ENCODE measurements around the gene MRPL44.

Gene MRPL44

DNA sequence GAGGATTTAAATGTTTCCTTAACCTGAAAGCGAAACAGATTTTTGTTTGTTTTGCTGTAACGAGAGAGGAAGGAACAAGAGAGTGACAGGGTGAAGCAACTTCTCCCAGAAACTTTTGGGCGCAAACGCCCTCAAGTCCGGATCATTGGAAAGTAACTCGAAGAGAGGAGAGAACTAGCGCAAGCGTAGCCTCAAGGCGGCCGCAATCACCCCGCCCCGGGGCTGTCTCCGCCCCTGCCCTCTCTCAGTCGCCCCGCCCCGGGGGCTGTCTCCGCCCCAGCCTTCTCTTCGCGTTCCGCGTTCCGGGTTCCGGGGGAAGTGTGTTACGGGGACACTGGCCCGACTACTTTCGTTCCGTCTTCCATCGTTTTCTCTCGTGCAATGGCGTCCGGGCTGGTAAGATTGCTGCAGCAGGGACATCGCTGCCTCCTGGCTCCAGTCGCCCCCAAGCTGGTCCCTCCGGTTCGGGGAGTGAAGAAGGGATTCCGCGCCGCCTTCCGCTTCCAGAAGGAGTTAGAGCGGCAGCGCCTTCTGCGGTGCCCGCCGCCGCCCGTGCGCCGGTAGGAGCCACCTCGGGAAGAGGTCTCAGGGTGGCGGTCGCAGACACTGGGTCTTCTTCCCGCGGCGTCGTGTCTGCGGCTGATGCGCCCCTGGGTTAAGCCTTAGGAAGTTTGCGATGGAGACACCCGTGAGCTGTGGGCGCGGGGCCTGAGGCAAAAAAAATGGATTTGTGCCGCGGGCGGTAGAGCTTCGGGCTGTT, at the start of gene MRPL44:
MRPL44 (plus strand) TSS at position 372 of the 760 bp plus-strand sequence; CDS start at position 382, 10 bp downstream.
- ATAC-seq (replicated peaks) = peak; percentile 99 to 100
- H3K36me3 Mint-ChIP-seq = peaks cover 14 to 25% of the 10 kb centered on the region in 2 donors
- peaks cover 26 to 50% of the 10 kb centered on the region in 2 donors for H3K4me1 Mint-ChIP-seq
- H3K4me3 Mint-ChIP-seq = peak within 1 kb of the TSS; percentile 94 to 97
- H3K27me3 Mint-ChIP-seq = no peaks in the 10 kb centered on the region
- DNase-seq = peak; percentile 95
- peak within 1 kb of the TSS; percentile 99 for H3K27ac Mint-ChIP-seq
- no peaks in the 10 kb centered on the region for H3K9me3 Mint-ChIP-seq

DNA sequence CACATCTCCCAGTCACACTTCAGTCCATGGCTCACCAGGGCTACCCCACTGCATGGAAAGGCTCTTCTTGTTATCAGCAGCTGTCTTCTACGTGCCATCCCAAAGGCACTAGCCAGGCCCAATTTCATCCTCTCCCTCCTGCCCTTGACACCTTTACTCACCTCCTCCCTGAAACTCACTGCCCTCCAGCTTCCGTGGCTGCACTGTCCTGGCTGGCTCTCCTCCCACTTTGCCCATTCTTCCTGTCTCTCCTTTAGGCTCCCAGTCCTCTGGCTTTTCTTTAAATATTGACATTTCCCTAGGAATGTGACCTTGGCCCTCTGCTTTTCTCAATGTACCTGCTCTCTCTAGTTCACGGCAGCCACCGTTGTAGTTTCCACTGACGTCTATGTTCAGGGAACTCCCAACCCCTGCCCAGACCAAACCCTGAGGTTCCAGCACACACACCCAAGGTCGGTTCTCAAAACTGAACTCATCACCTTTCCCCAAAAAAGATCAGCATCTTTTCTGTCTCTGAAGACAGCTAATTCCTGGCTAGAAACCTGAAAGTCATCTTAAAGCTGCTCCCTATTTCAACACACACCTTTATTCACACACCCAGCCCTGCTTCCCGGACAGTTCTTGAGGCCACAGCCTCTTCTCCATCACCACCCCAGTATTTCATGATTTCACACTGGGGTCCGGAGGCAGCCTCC, 48.8 kb upstream of the MRPL44 start:
- no peak overlapping the region for H3K4me3 Mint-ChIP-seq
- H3K9me3 Mint-ChIP-seq = no peaks in the 10 kb centered on the region
- no peaks in the 10 kb centered on the region for H3K27me3 Mint-ChIP-seq
- DNase-seq = no peak
- peaks cover 16 to 23% of the 10 kb centered on the region in 2 donors for H3K4me1 Mint-ChIP-seq
- no peak for ATAC-seq (replicated peaks)
- H3K27ac Mint-ChIP-seq = peak overlapping the region; percentile 7
- H3K36me3 Mint-ChIP-seq = peaks cover 27 to 54% of the 10 kb centered on the region in 2 donors

DNA sequence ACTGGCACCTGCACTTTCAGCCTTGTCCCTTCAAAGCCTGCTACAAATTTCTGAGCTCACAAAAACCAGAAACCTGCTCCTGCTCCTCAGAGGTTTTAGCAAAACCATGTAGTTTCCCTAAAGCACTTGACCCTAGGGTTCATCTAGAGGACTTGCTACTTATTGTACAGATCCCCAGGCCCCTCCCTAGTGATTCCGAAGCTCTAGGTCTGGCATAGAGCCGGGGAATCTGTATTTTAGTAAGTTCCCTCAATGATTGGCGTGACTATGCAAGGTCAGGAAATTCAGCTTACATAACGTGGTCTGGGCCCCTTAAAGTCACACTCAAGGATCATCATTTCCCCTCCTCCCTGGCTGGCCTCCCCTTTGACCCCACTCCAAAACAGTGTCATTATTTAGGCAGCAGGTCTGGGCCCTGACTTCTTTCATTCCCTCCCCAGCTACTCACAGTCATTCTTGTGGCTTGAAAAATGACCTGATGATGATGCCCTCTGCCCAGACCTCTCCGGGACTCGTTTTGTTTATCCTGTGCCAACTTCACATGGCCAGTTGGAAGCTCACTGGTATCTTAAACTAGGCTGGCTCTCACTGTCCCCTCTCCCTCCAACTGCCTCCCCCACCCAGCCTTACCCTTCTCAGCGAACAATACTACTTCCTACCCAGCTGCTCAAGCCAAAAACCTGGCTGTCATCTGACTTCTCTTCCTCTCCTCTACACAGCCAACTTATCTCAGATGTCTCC, 48.1 kb upstream of the MRPL44 start:
- Mint-ChIP-seq H3K27me3 (no peaks in the 10 kb centered on the region), H3K36me3 (peaks cover 27 to 49% of the 10 kb centered on the region in 2 donors), H3K9me3 (no peaks in the 10 kb centered on the region), H3K4me1 (peaks cover 16 to 23% of the 10 kb centered on the region in 2 donors), H3K27ac (peak overlapping the region; percentile 7), H3K4me3 (no peak overlapping the region)
- ATAC-seq (replicated peaks) (no peak), DNase-seq (no peak)

DNA sequence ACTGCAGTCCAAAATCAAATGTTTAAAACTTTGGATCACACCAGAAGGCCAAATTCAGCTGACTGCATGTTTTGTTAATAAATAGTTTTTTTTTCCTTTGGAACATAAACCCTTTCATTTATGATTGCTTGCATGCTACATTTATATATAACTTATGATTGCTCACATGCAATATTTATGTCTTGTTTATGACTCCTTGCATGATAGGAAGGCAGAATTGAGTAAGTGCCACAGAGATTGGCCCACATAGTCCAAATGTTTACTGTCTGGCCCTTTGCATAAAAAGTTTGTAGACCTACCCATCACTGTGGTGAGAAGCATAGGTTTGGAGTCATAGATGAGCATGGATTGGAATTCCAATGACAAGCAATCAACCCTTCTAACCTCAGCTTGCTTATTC, 42.9 kb upstream of the MRPL44 start:
- Mint-ChIP-seq H3K4me1 (peaks cover 17 to 28% of the 10 kb centered on the region in 2 donors), H3K27ac (no peak overlapping the region), H3K9me3 (no peaks in the 10 kb centered on the region), H3K36me3 (peaks cover 24 to 42% of the 10 kb centered on the region in 2 donors), H3K27me3 (no peaks in the 10 kb centered on the region), H3K4me3 (no peak overlapping the region)
- no peak for ATAC-seq (replicated peaks)
- no peak for DNase-seq

DNA sequence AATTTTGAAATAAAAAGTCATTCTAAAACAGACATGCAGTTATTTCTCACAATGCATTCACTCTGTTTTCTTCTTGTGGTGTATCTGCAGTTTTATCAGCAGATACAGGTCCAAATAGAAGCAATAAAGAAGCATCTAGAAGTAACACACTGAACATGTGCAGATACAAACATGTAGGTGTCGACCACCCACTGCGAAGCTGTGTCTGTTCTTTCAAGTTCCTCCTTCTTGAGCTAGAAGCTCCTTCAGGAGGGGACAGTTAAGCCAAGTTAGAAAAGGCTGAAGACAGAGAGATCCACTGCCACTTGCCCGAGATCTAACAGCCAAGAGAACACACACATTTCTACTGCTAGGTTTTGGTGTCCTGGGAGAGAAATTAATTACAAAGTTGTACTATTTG, 42.2 kb upstream of the MRPL44 start:
- no peak overlapping the region for H3K27ac Mint-ChIP-seq

DNA sequence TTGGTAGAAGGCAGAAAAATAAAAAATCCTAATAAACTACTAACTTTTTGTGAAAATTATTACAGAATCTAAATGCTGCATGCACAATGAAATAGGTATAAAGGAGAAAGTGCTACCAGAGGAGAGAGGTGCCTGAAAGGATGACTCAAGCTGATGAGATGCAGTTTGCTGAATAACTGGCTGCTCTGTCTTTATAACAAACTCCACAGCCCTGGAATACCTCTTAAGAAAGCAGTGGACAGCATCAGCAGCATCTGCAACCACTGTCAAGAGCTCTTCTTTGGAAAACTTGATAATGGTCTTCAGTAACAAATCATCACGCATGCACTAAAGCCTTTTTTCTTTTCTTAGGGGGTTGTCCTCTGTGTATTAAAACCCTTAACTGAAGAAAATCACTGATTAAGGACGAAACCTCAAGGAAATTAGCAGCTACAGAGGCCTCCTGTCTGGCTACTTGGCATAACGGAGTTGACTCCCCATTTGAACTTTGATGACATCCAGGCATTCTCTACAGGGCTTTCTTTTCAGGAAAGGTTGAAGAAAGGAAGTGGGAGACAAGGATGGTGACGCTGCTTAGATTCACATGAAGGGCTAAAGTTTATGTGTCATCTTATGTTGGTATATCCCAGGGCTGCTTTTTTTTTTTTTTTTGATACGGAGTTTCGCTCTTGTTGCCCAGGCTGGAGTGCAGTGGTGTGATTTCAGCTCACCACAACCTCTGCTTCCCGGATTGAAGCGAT, 40.9 kb upstream of the MRPL44 start:
- H3K4me1 Mint-ChIP-seq = peaks cover 21 to 40% of the 10 kb centered on the region in 2 donors
- no peak for ATAC-seq (replicated peaks)
- no peak overlapping the region for H3K27ac Mint-ChIP-seq

More for the DNA sequence above, 42.2 kb upstream of the MRPL44 start:
- Mint-ChIP-seq H3K4me1 (peaks cover 17 to 35% of the 10 kb centered on the region in 2 donors), H3K36me3 (peaks cover 25 to 40% of the 10 kb centered on the region in 2 donors), H3K4me3 (no peak overlapping the region), H3K27me3 (no peaks in the 10 kb centered on the region), H3K9me3 (no peaks in the 10 kb centered on the region)
- no peak for ATAC-seq (replicated peaks)
- no peak for DNase-seq

DNA sequence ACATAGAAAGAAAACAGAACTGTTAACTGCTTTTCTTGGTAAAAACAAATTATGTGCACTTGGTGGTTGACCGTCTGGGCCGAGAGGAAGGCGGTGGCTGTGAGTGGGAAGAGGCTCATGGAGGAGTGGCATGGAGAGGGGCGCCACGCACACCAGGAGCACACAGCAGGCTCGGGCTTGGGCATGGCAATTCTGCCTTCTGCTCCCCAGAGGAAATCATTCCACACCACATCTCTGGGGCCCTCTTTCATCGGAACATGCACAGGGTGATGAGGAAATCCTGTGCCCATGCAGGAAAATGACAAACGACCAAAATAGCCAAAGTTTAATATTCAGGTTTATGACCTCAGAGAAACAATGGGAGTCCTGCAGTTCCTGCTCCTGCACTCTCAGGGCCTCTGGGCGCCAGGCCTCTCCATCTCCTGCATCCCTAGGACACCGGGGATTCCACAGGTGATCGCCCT, 38.6 kb upstream of the MRPL44 start:
- Mint-ChIP-seq H3K36me3 (peaks cover 32 to 46% of the 10 kb centered on the region in 2 donors), H3K27ac (peak overlapping the region; percentile 28), H3K4me3 (no peak overlapping the region), H3K9me3 (no peaks in the 10 kb centered on the region), H3K4me1 (peaks cover 26 to 56% of the 10 kb centered on the region in 2 donors), H3K27me3 (no peaks in the 10 kb centered on the region)
- ATAC-seq (replicated peaks) (no peak), DNase-seq (no peak)

More for the DNA sequence above, 40.9 kb upstream of the MRPL44 start:
- no peaks in the 10 kb centered on the region for H3K27me3 Mint-ChIP-seq
- DNase-seq = no peak
- H3K4me3 Mint-ChIP-seq = no peak overlapping the region
- H3K9me3 Mint-ChIP-seq = no peaks in the 10 kb centered on the region
- peaks cover 25 to 37% of the 10 kb centered on the region in 2 donors for H3K36me3 Mint-ChIP-seq

DNA sequence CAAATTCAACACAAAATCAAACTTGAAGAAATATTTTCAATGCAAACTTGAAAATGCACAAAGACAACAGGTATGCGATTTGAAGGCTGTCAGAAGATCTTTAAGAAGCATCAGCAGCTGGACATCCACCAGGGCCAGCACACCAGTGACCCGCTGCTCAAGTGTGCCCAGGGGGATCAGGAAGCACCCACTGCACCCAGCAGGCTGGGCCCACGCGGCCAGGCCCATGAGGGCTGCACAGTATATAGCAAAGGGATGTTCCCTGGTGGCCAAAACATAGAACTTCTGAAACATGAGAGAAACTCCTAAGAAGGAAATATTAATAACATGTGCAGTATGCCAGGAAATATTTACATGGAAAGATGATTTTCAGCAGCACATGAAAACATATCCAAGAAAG, 37.2 kb upstream of the MRPL44 start:
- no peaks in the 10 kb centered on the region for H3K27me3 Mint-ChIP-seq
- no peak for ATAC-seq (replicated peaks)
- DNase-seq = no peak
- H3K4me3 Mint-ChIP-seq = no peak overlapping the region
- H3K27ac Mint-ChIP-seq = no peak overlapping the region
- H3K9me3 Mint-ChIP-seq = no peaks in the 10 kb centered on the region
- peaks cover 32 to 52% of the 10 kb centered on the region in 2 donors for H3K36me3 Mint-ChIP-seq
- peaks cover 26 to 54% of the 10 kb centered on the region in 2 donors for H3K4me1 Mint-ChIP-seq

DNA sequence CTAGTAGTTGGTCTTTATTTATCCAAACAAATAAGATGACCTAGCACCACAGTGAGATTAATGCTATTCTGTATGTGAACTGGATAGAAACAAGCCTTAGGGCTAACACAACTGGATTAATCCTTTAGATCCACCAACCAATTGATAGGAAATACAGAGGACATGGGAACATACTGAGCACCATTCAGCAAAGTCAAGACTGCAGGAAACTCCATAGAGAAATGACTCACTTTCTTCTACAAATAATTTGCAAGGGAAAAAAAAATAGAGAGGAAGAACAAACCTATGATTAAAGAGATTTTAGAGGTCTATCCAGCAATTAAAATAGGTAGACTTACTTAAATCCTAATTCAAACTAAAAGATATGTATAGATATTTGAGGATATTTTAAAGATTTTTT, 36.1 kb upstream of the MRPL44 start:
- Mint-ChIP-seq H3K9me3 (no peaks in the 10 kb centered on the region), H3K4me1 (peaks cover 21 to 45% of the 10 kb centered on the region in 2 donors), H3K4me3 (no peak overlapping the region), H3K36me3 (peaks cover 29 to 50% of the 10 kb centered on the region in 2 donors), H3K27ac (peak overlapping the region; percentile 59), H3K27me3 (no peaks in the 10 kb centered on the region)
- ATAC-seq (replicated peaks) (no peak), DNase-seq (no peak)

DNA sequence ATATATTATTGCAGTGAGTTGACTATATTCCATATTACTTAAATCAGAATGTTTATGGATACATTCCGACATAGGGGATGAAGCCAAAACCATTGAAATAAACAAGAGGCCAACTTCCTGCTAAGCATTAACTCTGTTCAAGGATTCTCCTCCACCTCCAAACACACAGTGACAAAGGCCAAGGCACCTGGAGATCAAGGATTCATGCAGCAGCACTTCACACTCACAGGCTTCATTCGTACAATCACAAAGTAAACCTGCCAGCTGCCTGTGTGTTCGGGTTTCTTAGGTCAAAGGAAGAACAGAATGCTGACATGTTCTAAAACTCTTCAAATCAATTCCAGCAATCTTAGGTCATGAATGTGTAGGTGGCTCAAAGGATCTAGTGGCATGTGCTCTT, 35.0 kb upstream of the MRPL44 start:
- H3K9me3 Mint-ChIP-seq = peaks cover 0 to under 1% of the 10 kb centered on the region in 2 donors
- H3K36me3 Mint-ChIP-seq = peaks cover 25 to 47% of the 10 kb centered on the region in 2 donors
- H3K27me3 Mint-ChIP-seq = no peaks in the 10 kb centered on the region
- DNase-seq (no peak), ATAC-seq (replicated peaks) (no peak)
- H3K4me3 Mint-ChIP-seq = no peak overlapping the region
- H3K4me1 Mint-ChIP-seq = peaks cover 21 to 45% of the 10 kb centered on the region in 2 donors
- H3K27ac Mint-ChIP-seq = peak overlapping the region; percentile 26

DNA sequence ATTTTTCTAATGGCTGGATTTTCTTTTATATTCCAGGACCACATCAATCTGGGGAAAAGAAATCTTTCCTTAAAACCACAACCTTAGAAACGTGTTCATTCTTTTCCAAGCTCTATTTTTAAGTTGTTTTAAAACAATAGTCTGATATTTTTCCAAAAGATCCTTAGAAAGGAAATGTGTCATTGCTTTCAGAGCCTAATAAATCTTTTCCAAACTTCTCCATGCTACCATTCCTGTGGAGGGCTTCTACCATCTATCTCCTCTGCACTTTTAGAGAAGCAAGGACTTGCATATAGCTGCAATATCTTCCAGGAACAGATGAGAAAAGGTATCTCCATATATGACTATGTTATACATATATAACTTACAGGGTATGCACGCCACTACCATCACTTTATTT, 33.3 kb upstream of the MRPL44 start:
- DNase-seq (no peak), ATAC-seq (replicated peaks) (no peak)
- peaks cover 5 to 9% of the 10 kb centered on the region in 2 donors for H3K9me3 Mint-ChIP-seq
- no peaks in the 10 kb centered on the region for H3K27me3 Mint-ChIP-seq
- H3K27ac Mint-ChIP-seq = no peak overlapping the region
- no peak overlapping the region for H3K4me3 Mint-ChIP-seq
- H3K4me1 Mint-ChIP-seq = peaks cover 20 to 43% of the 10 kb centered on the region in 2 donors
- H3K36me3 Mint-ChIP-seq = peaks cover 40 to 62% of the 10 kb centered on the region in 2 donors

DNA sequence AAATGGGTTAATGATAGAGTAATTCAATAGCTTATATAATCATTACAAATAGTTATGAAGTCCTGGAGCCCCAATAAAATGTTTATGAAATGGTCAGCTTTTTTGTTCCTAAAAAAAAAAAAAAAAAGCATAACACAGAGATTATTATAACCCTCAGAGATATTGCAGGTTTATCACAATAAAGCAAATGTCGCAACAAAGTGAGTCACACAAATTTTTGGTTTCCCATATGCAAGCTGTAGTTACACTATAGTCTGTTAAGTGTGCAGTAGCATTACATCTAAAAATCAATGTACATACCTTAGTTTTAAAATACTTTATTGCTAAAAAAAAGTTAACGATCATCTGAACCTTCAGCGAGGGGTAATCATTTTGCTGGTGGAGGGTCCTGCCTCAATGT, 32.2 kb upstream of the MRPL44 start:
- Mint-ChIP-seq H3K9me3 (peaks cover 5 to 9% of the 10 kb centered on the region in 2 donors), H3K36me3 (peaks cover 38 to 61% of the 10 kb centered on the region in 2 donors), H3K27ac (no peak overlapping the region), H3K4me1 (peaks cover 19 to 43% of the 10 kb centered on the region in 2 donors), H3K27me3 (no peaks in the 10 kb centered on the region), H3K4me3 (no peak overlapping the region)
- ATAC-seq (replicated peaks) (no peak), DNase-seq (no peak)

DNA sequence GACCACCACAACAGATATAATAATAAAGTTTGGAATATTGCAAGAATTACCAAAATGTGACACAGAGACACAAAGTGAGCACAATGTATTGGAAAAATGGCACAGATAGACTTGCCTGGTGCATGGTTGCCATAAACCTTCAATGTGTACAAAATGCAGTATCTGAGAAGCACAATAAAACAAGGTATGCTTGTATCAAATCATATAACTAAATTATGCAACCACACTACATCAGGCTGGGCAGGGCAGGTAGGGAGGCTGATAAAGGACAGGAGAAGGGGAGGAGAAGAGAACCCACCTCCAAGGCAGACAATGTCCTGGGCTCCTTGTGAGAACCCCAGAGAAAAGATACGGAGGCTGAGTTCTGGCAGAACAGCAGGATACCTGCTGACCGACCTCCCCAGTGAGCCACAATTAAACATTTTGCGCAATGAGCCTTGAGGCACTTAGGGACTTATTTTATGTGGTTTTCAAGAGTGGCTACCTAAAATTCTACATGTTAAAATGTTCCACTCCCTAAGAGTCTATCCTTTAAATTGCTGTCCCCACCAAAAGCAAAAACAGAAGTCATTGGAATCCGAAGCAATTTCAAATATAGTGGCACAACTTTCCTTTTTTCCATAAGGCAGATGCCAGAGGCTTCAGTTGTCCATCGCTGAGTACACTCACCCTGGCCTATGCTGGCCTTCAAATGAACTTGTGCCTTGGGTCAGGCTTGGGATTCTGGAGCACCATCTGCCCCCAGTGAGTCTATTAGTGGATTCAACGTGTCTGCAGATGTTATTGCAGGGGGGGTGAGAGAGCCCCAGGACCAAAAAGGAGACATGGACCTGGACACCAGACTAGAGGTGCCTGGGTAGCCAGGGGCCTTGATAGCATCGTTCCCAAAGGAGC, 28.9 kb upstream of the MRPL44 start:
- H3K27ac Mint-ChIP-seq = peak overlapping the region; percentile 77
- peaks cover 5 to 9% of the 10 kb centered on the region in 2 donors for H3K9me3 Mint-ChIP-seq
- ATAC-seq (replicated peaks) (no peak), DNase-seq (no peak)
- H3K4me3 Mint-ChIP-seq = no peak overlapping the region
- peaks cover 24 to 42% of the 10 kb centered on the region in 2 donors for H3K36me3 Mint-ChIP-seq
- H3K27me3 Mint-ChIP-seq = no peaks in the 10 kb centered on the region
- peaks cover 16 to 29% of the 10 kb centered on the region in 2 donors for H3K4me1 Mint-ChIP-seq

All from stimulated activated naive B cell treated with anti-CD40 and anti-IgM and Interleukin-4, amounts not matched to agents 10 μg/mL and 1 μg/mL and 100 μg/mL, for 72 hours (primary cell).